NCI-H524 (cell line): ENCODE results near the gene GJC2.

Experiments
- DNase-seq, 2 experiments: peaks; one replicate each; lab custom pipeline; 2025; lab: John Stamatoyannopoulos, UW

Gene GJC2

DNA sequence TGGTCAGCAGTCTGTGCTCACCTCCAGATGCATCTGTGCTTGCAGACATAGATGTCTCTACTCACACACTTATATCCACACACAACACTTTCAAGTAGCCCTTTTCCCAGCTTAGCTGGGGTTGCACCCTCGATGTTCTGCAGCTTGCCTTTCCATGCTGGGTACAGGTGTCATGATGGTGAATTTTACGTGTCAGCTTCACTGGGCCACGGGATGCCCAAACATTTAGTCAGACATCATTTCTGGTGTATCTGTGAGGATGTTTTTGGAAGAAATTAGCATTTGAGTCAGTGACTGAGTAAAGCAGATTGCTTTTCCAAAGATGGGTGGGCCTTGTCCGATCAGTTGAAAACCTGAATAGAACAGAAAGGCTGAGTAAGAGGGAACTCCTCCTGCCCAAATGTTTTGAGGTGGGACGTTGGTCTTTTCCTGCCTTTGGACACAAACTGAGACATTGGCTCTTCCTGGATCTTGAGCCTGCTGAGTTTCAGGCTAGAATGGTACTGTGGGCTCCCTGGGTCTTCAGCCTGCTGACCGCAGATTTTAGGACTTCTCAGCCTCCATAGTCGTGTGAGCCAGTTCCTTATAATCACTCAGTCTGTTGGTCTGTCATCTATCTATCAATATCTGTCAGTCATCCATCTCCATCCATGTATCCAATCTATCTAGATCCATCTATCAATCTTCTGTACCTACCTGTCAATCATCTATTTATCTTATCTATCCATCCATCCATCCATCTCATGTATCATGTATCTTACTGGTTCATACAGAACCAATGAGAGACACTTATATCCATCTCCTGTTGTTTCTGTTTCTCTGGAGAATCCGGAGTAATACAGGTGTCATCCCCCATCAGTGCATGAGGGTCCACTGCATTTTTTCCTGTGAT lies 45.4 kb downstream of the GJC2 start:
- DNase-seq = no peak

DNA sequence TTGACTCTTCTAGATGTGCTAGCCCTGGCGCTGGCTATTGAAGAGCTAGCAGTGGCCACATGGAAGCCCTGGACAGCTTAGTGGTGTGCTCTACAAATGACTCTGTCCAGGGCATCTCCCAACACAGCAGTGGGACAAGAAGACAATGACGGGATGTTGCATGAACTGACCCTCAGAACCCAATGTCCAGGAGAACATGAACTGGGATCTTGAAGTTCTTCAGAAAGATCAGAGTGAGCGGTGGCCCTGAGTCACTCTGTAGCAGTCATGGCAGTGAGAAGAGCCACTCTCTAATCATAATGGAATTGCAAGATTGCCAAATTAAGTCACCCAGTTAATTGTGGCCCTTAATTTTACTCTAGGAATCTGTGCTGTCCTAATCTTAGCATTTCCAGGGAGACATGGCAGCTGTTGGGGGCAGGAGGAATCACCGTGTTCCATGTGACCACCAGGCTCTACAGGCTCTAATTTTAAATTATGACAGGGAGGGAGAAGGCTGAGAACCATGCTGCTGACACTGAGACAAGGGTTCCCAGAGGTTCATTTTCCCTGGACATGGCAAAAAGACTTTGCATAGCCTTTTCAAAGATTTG lies 47.9 kb downstream of the GJC2 start:
- no peak for DNase-seq

DNA sequence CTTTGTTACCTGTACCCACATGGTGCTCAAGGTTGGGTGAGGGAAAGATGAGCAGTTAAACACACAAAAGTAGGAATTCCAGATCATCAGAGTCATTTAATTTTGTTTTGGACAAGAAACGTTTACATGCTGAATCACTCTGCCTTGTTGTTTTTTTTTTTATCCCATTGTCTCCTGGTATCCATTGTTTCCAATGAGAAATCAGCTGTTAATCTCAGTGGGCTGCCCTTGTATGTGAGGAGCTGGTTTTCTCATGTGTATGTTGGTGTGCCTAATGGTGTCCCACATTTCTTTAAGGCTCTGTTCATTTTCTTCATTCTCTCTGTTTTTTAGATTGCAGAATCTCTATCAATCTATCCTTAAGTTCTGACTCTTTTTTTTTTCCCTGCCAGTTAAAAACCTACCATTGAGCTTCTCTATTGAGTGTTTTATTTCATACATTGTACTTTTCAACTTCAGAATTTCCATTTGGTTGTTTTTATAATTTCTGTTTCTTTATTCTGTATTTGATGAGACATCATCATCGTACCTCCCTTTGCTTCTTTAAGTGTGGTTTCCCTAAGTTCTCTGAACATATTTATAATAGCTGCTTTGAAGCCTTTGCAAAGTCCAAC lies 49.4 kb downstream of the GJC2 start:
- DNase-seq = no peak

DNA sequence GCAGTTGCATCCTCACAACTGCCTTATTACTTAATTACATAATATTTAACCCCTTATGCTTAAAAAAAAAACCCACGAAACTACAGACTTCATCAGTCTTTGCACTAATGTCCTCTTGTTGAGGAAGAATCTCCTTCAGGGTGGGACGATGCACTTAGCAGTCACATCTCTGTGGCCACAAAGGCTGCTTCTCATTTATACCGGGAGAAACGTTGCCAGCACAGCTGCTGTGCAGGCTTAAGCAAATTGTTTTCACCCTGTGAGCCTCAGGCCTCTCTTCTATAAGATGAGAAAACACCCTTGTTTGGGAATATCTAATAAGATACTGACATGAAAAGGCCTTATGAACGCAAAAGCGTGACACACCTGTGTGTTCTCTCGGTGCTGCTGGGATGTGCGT lies 55.2 kb downstream of the GJC2 start:
- no peak for DNase-seq

DNA sequence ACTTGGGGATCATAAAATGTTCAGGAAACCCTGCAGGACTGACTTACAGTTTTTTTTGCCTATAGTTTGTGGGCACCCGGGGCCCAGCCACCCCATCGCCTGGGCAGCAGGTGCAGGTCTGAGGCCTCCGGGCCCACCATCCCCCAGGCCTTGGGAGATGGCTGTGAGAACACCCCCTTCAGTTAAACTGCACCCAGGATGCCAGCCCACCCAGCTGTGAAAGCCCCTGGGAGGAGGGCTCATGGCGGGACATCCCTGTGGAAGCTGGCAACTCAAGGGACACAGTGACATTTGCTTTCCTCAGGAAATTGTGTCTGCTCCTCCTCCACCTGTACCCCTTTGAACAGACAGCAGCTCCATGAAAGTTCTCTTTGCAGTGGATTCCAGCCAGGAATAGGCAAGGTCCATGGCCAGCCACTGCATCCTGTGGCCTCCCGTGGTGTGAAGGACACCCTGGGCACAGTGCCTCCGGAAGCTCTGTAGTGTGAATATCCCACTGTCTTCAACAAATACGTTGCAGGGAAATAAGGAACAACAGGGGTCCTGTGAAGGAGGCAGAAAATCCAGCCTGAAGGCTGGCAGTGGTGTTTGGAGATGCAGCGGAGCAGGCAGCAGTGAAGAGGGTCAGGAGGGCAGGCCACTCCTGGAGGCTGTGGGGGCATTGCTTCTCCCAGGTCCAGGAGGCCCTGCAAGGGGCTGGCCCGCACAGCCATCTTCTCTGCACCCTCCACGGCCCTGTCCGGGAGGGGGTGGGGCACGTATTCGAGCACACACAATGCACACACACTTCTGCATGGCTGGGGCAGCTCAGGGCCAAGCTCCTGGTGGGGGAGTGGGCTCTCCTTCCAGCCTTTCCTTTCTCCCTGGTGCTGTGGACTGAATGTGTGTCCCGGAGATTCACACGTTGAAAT lies 56.1 kb downstream of the GJC2 start:
- no peak for DNase-seq

DNA sequence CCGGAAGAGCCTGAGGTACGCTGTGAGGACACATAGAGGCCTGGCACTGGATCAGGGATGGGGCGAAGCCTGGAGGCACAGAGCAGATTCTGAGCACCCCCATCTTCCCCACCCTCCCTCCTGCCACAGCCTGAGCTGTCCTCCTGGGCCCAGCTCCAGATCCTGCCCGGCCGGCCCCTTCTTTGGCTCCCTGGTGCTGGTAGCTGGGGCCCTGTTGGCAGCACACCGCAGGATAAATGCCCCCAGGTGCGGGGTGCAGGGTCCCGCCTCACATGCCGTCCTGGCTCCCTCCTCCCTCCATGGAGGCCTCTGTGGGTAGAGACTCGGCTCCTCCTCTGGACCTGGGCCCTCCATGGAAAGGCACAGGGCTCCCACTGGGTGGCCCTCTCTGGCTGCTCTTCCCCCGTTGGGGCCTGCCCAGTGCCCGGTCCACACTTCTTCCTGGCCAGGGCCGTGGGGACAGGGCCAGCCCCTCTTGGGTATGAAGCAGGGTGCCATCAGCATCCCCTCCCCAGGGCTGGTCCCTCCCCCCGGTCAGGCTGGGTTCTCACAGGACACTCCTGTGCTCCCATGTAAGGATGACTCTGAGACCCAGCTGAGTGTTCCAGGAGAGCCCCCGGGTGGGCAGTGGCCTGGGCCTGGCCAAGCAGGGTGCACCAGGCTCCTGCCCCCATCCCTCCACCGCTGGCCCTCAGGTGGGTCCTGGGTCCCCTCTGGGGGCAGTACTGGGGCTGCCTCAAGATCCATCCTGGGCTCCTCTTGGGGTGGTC lies 57.0 kb downstream of the GJC2 start:
- DNase-seq = no peak

DNA sequence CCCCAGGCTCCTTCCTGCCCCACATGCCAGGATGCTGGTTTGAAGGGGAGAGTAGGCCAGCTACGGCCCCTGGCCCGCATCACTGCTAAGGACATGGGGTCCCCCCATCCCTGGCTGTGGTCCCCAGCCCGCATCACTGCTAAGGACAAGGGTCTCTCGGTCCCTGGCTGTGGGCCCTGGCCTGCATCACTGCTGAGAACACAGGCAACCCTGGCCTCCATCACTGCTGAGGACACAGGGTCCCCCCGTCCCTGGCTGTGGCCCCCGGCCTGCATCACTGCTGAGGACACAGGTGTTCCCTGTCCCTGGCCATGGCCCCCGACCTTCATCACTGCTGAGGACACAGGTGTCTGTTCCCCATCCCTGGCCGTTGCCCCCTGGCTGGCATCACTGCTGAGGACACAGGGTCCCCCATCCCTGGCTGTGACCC lies 57.7 kb downstream of the GJC2 start:
- DNase-seq = no peak

DNA sequence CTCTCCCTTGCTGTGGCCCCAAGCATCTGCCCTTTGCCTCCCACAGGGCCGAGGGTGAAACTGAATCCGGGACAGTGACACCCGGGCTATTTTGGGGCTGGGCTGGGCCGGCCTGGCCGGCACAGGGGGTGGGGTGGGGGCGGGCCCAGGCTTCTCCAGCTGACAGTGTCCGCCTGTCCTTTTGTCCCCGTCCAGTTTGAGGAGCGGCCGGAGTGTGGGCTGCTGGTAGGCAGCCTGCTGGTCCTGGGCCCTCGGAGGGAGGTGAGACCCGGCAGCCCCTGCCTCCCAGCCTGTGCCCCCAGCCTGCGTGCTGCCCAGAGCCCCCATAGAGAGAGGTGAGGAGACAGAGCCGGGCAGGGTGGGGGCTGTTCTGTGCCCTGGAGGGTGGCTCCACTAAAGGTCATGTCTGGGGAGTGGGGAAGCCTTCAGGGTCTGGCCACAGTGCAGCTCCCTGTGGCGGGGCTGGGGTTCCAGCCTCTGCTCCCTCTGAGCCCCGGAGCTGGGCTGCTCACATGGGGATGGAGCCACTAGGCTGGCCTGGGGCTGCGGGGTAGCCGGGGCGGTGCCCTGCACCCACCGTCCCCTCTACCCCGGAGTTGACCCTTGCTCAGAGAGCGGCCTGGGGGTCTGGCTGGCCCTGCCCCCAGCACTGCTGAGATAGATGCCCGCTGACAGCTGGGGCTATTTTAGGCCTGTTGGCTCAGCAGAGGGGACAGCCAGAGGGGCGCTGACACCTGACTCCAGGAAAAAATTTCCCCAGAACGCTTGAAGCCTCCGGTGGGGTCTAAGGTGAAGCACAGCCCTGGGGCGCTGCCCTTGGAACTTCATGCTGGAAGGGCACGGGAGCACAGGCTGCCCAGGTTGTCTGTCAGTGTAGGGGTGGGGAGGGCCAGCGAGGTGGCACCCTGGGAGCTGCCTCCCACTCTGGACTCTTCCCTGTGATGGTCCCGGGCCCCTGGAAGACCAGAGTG lies 58.4 kb downstream of the GJC2 start, which contains the start of gene OBSCN:
TSS of gene OBSCN (plus strand) at position 194 of the 971 bp plus-strand sequence. CDS start 3,740 bp downstream, outside the sequence.
- DNase-seq = no peak

DNA sequence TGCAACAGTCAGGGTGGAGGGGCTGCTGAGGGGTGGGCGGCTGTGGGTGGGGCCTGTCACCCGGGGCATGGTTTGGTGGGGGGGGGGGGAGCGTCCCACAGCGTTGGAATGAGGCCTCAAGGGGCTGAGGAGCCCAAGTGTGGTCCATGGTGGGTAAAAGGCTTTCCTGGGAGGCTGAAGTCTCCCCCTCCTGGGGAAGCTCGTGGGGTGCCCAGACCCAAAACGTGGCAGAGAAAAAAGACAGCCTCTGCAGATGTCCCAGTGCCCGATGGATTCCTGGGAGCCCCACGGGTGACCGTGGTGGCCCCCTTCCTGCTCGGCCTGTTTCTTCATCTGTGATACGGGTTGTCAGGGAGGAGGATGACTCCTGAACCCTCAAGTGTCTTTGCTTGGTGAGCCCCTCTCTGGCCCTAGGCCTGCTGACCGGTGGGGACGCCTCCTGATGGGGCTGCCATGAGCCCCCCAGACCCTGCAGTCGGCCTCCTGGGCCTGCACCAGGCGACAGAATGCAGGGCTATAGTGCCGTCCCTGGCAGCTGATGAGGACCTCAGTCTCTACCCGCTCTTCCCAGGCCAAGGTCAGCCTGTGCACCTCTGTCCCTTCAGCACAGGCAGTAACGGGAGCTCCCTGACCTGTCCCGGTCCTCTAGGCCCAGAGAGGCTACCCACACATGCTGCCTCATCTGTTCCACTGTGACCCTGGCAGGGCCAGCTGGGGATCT lies 59.3 kb downstream of the GJC2 start:
- no peak for DNase-seq
